Astrocyte of the spinal cord (primary cell): ENCODE measurements around the gene VAMP2.
A peak's percentile ranks its signal among the peaks of the same experiment; 100 is the strongest.

Experiments
- DNase-seq: peaks from one replicate; pipeline ENCODE4 v3.0.0; 2011; ENCODE audit warnings: low read depth, low spot score
- H3K4me3 ChIP-seq: 2 replicates; pipeline ENCODE4 v1.5.1; 2011; ENCODE audit warnings: low read depth, mild to moderate bottlenecking, low read length, moderate library complexity
- in situ Hi-C: cut with HindIII; loops from 2 replicates; pipeline ENCODE4 v1.10.0; 2017; ENCODE audit warnings: low sequenced_read_pairs
- TF ChIP-seq, protein P1 (sequence below): IDR thresholded peaks from 2 replicates; pipeline ENCODE4 v1.5.1; 2012; ENCODE audit warnings: low read depth, mild to moderate bottlenecking, low read length, inconsistent platforms

VAMP2 gene

DNA sequence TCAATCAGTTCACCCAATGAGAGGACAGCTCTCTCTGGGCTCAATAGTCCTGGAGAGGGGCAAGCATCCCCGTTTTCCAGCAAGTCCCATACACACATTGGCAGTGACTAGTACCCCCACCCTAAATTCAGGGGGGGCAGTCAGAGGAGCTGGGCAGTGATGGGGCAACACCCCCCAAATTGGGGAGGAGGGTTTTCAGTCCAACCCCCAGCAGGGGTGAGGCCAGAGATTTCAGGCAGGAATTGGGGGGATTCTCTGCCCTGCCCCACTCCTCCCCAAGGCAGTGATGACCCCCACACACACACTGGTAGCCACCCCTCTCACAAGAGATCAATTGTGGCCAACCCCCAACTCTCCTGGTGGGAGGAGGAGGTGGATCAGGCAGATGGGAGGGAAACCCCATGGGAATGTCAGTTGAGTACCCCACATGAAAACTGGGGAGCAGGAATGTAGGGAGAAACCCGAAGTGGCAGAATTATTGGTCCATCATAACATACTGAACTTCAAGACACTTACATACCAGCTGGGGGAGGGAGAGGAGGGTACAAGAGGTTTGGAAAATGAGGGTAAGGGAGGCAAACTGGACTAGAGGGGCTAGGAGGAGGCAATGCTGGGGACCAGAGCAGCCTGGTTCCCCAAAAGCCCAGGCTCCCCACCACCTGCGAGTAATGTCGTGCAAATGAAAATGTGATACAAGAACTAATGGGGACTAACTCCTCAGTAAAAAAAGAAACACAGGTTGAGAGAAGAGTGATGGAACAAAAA lies 3.1 kb downstream of the VAMP2 start:
- in situ Hi-C loops: no loop called here
- H3K4me3 ChIP-seq: no peak overlapping the region
- no peak for DNase-seq
- TF ChIP-seq, protein P1, sequence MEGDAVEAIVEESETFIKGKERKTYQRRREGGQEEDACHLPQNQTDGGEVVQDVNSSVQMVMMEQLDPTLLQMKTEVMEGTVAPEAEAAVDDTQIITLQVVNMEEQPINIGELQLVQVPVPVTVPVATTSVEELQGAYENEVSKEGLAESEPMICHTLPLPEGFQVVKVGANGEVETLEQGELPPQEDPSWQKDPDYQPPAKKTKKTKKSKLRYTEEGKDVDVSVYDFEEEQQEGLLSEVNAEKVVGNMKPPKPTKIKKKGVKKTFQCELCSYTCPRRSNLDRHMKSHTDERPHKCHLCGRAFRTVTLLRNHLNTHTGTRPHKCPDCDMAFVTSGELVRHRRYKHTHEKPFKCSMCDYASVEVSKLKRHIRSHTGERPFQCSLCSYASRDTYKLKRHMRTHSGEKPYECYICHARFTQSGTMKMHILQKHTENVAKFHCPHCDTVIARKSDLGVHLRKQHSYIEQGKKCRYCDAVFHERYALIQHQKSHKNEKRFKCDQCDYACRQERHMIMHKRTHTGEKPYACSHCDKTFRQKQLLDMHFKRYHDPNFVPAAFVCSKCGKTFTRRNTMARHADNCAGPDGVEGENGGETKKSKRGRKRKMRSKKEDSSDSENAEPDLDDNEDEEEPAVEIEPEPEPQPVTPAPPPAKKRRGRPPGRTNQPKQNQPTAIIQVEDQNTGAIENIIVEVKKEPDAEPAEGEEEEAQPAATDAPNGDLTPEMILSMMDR: no peak

DNA sequence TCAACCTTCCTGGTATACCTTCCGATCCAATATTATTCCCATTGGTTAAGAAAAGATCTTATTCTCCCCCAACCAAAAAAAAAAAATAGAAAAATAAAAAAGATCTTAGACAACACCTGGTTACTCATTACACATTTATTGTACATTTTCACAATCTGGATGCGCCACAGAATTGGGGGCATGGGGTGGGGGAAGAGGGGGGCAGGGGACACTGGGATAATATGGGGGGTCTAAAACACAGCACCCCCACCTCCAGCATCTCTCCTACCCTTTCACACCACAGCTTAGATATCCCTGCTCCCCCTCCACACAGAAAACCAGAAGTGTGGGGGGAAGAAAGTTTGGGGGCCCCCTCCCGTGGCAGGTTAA lies 3.7 kb downstream of the VAMP2 start:
- DNase-seq: no peak
- TF ChIP-seq, protein P1: no peak
- no peak overlapping the region for H3K4me3 ChIP-seq
- in situ Hi-C loops: no loop called here

DNA sequence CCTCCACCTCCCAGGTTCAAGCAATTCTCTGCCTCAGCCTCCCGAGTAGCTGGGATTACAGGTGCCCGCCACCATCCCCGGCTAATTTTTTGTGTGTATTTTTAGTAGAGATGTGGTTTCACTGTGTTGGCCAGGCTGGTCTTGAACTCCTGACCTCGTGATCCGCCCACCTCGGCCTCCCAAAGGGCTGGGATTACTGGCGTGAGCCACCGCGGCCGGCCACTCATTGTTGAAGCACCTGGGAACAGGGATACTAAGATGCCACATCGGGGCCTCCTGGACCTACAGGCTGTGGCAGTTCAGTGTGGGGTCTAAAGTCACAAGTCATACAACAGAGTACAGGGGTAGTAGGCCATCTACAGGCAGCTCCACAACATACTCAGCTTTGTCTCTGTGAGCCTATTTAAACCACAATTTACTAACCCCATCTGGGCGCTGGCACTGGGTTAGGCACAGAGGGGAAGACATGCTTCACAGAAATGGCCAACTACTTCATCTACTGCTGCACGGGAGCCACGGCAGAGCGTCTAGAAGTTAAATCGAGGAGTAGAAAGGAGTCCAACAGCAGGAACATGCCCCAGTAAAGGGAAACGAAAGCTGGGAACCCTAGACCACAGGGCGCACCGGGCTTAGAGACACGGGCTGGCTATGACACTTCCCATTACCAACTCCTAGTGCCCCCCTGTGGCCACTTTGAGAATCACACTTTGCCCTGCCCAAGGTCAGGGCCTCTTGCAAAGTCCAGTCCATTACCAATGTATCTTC lies 4.3 kb downstream of the VAMP2 start:
- in situ Hi-C loops: no loop called here
- TF ChIP-seq, protein P1: peak; percentile 87
- peak; percentile 92 for DNase-seq
- H3K4me3 ChIP-seq: no peak overlapping the region

DNA sequence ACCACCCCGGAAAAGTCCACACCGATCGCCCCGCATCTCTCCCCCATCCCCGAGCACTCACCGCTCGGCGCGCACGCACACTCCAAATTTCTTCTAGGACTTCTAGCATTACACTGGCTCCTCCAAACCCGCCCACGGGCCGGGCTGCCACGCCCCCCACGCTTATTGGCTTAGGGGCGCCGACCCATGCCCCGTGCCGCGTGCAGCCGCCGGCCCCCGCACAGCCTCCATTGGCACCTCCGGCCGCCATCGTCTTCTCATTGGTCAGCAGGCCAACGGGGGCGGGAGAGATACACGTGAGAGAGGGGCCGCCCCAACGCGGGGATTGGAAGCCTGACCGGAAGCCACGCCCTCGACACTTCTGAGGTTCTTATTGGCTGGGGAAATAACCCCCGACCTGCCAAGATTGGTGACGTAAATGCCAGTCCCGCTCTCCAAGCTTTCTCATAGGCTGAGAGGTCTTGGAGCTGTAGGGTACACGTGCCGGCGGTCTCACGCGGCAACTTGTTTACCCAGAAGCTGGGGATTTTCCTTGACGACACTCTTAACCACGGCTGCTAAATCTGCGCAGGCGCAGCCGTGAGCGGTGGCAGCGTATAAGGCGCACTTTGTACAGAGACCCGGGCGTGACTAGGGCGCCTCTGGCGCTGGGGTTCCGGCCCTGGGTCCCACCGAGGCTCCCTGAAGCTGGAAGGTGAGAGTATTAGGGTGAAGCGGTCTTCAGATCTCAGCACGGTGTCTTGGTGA lies 6.3 kb downstream of the VAMP2 start:
- H3K4me3 ChIP-seq: peak overlapping the region; percentile 73
- in situ Hi-C loops: no loop called here
- TF ChIP-seq, protein P1: no peak
- peak; percentile 100 for DNase-seq

DNA sequence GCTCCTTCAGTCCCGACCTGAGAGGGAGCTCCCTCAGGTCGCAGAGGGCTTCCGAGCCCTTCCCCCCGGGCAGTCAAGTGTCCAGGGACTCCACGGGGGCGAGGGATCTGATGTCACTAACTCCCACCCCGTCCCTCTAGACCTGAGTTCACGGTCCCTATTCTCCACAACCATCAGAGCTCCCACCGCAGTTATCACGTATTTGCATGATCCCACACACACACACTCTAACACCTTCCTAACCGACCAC lies 6.8 kb downstream of the VAMP2 start:
- no peak for DNase-seq
- TF ChIP-seq, protein P1: no peak
- peak overlapping the region; percentile 73 for H3K4me3 ChIP-seq
- in situ Hi-C loops: no loop called here

DNA sequence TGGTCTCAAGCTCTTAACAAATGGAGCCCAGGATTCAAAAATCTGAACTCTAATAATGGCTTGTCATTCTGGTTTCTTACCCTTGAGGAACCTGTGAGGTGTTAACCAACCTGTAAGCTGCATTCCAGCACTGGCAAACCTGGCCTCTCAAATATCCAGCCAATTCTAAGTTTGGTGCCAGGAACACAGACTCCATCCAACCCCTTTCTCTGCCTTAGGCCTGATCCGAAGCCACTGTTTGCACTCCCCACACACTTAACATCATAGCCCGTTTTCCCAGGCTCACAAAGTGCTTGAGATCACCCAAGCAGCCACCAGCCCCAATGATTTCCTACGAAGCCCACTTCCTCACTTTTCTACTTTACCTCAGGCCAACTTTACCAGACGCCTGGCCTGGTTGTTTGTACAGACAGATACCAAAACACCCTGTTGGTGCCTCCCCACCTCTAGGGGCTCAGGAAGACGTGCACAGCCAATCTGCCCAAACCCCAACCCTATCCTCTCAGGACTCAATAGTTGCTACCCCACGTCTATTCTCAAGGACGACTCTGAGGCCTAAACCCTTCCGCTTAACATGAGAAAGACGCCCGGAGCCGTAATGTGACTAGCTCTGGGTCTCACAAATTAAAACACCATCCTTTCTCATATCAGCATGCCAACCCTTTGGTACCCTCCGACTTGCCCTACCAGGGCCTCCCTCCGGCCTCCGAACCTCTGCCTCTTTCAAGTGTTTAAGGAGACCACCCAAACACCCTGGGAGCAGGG lies 7.3 kb downstream of the VAMP2 start:
- H3K4me3 ChIP-seq: peak overlapping the region; percentile 73
- TF ChIP-seq, protein P1: no peak
- no peak for DNase-seq
- in situ Hi-C loops: no loop called here
